ENCODE measurements around the gene SEPTIN3.
"Not testable (repeated sequence)": the region's sequence is repeated elsewhere in the genome, so short reads cannot be mapped to it uniquely, and the experiment has no call there.

The SEPTIN3 gene

GRCh38 chr22:41948142-41948541, 21.1 kb upstream of the SEPTIN3 start:
- Histone ChIP-seq H3K4me3 (ENCODE audit: low read depth, low read length) (no peak overlapping the region; the same call in 1 of the 2 replicates), H3K4me1 (peaks cover 16% of the 10 kb centered on the region), H3K36me3 (peaks cover 18% of the 10 kb centered on the region), H3K9me3 (no peaks in the 10 kb centered on the region), H3K27me3 (no peaks in the 10 kb centered on the region)
- no peak for TF ChIP-seq CTCF (IDR thresholded peaks at IDR 0.05; ENCODE audit: low read depth, low read length)
- no peak for DNase-seq

- H3K4me1 ChIP-seq: peaks cover 18% of the 10 kb centered on the region
- H3K4me3 ChIP-seq (ENCODE audit: low read depth, low read length); DNase-seq; H3K9me3 ChIP-seq; H3K27me3 ChIP-seq; H3K36me3 ChIP-seq: not testable (repeated sequence)
Observed at GRCh38 chr22:41948928-41949296, 20.3 kb upstream of the SEPTIN3 start.

GRCh38 chr22:41949297-41949965, 19.8 kb upstream of the SEPTIN3 start:
- Histone ChIP-seq H3K4me3 (ENCODE audit: low read depth, low read length) (no peak overlapping the region), H3K9me3 (no peaks in the 10 kb centered on the region), H3K27me3 (no peaks in the 10 kb centered on the region), H3K36me3 (peaks cover 7% of the 10 kb centered on the region), H3K4me1 (peaks cover 18% of the 10 kb centered on the region)
- DNase-seq: no peak
- no peak for TF ChIP-seq CTCF (IDR thresholded peaks at IDR 0.05; ENCODE audit: low read depth, low read length)

- H3K4me1 ChIP-seq: peaks cover 18% of the 10 kb centered on the region
- DNase-seq: peak; percentile 97
- peak; percentile 52; the same call in 1 of the 2 replicates for TF ChIP-seq CTCF (IDR thresholded peaks at IDR 0.05; ENCODE audit: low read depth, low read length)
- H3K9me3 ChIP-seq: no peaks in the 10 kb centered on the region
- H3K27me3 ChIP-seq: no peaks in the 10 kb centered on the region
- peak within 1 kb of the TSS; percentile 60 for H3K4me3 ChIP-seq (ENCODE audit: low read depth, low read length)
- H3K36me3 ChIP-seq: no peaks in the 10 kb centered on the region
Observed at GRCh38 chr22:41951898-41952474, 17.3 kb upstream of the SEPTIN3 start, which contains the start of gene SMIM45. Gene SMIM45, plus strand, starts transcription at chr22:41952150.

- H3K27me3 ChIP-seq: no peaks in the 10 kb centered on the region
- no peaks in the 10 kb centered on the region for H3K36me3 ChIP-seq
- no peak for TF ChIP-seq CTCF (IDR thresholded peaks at IDR 0.05; ENCODE audit: low read depth, low read length)
- peak overlapping the region; percentile 60 for H3K4me3 ChIP-seq (ENCODE audit: low read depth, low read length)
- H3K4me1 ChIP-seq: peaks cover 18% of the 10 kb centered on the region
- no peak for DNase-seq
- no peaks in the 10 kb centered on the region for H3K9me3 ChIP-seq
Observed at GRCh38 chr22:41952713-41953112, 16.5 kb upstream of the SEPTIN3 start.

- no peak for TF ChIP-seq CTCF (IDR thresholded peaks at IDR 0.05; ENCODE audit: low read depth, low read length)
- Histone ChIP-seq H3K36me3 (no peaks in the 10 kb centered on the region), H3K4me1 (peaks cover 12% of the 10 kb centered on the region; the same call in 1 of the 2 replicates), H3K27me3 (no peaks in the 10 kb centered on the region), H3K4me3 (ENCODE audit: low read depth, low read length) (no peak overlapping the region), H3K9me3 (no peaks in the 10 kb centered on the region)
- DNase-seq: no peak
Observed at GRCh38 chr22:41957941-41958556, 11.2 kb upstream of the SEPTIN3 start.

Measured in BE2C (cell line).